Daoy (cell line): ENCODE measurements around the gene SLC1A7. TPM values are rescaled to one million over a fixed set of nuclear protein-coding genes. Genes with fewer than 3 reads are reported as not detected.

Experiments used
- DNase-seq: peaks from one replicate; pipeline ENCODE4 v3.0.0-alpha.2; 2015; ENCODE audit warnings: low read depth
- total RNA-seq: library from RNA; depleted of rRNA; stranded (reverse); fragments of >200 nt; shearing (Covaris generic); gene quantifications from 2 replicates; pipeline ENCODE4 v1.2.3, GENCODE V29; 2014

The SLC1A7 gene
- total RNA-seq, 1 experiment from 2014 or later = not detected

DNA sequence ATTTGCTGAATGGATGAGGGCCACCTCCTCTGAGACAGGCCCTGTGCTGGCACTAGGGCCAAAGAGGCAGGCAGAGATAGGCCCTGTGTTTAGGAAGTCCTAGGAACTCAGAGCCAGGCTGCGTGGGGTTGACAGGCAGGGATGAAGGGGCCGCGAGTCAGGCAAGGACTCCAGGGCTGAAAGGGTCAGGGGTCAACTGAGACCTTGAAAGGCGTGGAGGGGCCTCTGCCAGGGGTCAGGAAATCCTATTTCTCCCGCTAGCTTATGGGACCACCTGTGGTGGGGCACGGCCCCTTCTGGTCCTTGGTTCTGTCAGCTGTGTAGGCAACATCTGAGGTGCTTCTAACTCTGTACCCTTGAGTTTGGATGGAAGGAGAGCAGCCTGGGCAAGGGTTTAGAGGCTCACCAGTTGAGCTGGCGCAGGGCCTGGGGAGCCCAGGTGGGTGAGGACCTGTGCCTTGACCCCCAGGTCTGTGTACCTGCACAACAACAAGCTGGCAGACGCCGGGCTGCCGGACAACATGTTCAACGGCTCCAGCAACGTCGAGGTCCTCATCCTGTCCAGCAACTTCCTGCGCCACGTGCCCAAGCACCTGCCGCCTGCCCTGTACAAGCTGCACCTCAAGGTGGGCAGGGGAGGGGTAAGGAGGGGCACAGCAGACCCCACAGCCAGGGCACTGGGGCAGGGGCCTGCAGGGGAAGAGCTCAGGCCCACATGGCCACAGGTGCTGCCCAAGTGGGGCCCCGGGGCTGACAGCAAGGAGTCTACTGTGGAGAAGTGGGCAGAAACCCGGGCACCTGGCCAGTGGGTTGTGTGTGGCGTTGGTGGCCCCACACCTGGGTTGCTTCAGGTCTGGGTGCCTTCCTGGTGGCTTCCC is 65.5 kb downstream of the SLC1A7 start:
- no peak for DNase-seq

DNA sequence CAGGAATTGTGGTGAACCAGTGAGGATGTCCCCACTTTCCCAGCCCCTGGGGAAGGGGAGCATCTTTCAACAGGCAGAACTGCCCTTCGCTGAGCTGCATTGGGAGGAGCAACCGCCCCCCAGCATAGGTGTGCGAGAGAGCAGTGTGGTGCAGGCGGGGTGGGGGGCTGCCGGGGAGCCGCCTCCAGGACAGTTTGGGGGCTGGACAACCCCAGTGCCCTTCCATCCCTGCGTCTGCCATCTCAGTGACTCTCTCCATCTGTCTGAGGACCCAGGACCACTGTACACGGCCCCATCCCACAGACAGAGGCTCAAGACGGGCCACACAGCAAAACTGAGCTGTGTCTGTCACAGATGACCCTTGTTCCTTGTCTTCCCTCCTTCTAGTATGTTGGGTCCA is 66.3 kb downstream of the SLC1A7 start:
- no peak for DNase-seq

- DNase-seq = no peak
Observed at GRCh38 chr1:53075761-53076163, 66.7 kb downstream of the SLC1A7 start.

DNA sequence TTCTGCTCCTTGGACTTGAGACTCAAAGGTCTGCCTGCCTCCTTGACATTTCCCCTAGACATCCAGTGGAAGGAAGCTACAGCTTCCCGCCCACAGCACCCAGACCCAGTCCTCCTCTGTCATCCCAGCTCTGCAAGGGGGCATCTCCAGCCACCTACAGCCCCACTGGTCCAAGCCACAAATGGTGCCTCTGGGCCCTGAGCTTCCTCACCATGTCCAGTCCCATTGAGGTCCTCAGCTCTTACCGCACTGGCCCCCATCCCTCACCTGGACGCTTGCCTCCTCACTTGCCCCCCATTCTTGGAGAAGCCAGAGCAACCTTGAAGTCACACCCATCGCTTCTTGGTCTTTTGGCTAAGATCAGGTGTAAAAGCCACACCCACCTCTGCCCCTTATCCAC is 67.2 kb downstream of the SLC1A7 start:
- DNase-seq = no peak

DNA sequence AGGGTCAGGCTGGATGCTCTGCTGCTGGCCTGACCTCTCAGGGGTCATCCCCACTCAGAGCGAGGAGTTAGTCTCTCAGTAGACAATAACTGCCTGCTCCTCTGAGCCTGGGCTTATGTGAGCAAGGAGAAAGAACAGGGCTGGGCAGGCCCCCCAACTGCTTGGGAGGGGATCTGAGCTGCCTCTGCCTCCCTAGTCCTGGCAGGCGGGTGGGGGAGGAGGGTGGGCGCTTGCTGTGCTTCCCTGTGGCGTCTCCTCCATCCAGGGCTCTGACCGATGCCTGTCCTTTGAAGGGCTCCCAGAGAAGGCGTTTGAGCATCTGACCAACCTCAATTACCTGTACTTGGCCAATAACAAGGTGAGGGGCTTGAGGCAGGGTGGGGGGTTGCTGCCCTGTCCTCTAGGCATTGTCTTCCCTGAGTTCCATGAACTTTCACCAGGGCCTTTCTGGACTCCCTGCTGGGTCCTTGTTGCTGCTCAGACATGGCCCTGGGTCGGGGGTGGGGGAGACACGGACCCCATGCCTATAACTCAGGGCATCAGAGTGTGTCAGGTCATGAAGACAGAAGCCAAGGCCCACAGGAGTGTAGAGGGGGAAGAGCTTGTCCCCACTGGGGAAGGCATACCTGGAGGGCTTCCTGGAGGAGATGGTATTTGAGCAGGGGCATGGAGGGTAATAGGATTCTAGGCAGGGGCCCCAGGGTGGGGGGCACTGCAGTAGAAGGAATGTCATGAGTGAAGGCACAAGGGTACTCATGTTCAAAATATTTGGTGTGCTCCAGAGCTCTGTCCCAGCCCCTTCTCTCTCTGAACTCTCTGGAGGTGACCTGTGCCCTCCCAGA is 67.9 kb downstream of the SLC1A7 start:
- DNase-seq = no peak

DNA sequence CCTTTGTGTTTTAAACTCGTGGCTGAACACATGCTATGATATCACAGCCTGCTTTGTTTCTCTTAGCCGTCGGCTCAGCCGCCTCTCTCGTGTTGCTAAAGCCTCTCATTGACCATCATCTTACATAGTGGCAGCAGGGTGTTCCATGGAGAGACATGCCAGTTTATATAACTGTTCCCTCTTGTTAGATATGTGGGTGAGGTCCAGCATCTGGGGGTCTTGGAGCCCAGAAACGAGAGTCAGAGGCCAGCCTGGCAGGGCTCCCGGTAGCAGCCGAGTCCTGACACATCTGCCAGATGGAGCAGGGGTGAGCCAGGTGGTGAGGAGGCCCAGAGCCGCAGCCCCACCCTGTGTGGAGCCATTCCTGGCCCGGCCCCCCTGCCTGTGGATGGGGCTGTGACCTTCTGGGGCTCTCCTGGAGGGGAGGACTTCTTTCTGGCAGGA is 68.5 kb downstream of the SLC1A7 start:
- DNase-seq = no peak

DNA sequence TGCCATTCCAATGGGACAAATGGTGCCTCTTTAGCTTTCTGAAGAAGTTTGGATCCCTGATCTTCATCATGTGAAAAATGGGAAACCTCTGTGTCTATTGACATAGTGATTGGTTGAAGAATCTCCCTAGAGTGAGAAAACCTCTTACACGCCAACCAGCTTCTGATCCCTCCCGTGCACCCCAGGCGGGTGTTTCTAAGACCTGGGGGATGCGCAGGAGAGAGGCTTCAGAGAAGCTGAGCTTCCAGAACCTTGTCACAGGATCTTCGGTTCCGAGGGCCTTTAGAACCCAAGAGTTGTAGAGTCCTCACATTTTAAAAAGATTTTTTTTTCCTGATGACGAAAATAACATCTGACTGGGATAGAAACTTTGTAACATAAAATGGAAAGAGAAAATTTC is 69.2 kb downstream of the SLC1A7 start:
- DNase-seq = no peak

DNA sequence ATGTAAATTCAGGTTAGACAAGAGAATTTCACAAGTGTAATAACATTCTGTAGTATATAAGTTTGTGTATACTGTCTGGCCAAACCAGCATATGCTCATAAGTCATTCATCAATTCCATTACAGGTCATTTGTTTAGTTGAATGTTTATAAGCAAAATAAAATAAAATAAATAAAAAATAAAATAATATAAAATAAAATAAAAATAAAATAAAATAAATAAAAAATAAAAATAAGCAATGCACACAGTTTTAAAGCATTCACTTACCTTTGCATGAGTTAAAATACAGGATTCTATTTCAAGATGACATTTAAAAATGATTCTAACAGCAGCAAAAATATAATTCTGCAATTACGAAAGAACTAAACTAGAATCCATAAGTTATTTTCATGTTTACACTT is 70.5 kb downstream of the SLC1A7 start:
- no peak for DNase-seq

DNA sequence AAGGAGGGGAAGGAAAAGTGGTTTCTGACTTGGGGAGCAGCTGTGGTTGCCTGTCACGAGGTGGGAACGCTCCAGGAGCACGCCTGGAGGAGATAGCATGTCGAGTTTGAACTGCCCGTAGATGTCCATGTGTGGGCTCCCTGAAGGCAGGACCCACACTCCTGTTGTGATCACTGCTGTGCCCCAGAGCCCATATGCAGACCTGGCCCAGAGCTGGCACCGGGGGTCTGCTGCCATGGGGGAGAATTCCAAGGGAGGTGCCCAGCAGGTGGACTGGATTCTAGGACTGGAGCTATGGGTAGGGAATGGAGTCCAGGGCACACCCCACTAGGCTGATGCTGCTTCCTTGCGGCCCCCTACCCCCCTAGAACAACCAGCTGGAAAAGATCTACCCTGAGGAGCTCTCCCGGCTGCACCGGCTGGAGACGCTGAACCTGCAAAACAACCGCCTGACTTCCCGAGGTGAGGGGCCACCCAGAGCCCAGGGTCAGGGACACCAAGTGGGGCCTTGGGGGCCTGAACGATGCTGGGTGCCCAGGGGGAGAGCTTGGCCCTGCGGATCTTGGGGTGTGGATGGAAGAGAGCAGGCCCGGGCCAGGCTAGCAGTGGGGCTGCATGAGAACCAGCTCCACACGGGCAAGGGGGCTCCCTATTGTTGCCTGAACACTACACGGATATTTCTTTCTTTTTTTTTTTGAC is 71.1 kb downstream of the SLC1A7 start:
- DNase-seq = no peak

DNA sequence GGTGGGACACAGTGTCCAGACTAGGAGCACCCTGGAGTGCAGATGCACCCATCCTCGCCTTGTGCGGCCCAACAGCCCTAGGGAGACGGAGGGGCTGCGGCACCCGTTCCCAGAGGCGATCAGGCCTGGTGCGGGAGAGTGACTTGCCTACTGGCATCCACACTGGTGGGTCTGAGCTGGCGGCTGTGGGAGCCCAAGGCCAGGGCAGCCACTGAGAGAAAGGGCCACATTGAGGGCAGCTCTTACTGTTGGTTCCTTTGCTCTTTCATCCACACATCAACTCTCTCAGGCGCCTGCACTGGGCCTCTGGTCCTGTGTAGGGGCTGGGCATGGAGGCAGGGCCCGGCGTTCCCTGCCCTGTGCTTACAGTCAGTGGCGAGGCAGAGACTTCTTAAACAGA is 71.8 kb downstream of the SLC1A7 start:
- no peak for DNase-seq

- no peak for DNase-seq
Observed at GRCh38 chr1:53069663-53070327, 72.6 kb downstream of the SLC1A7 start.

DNA sequence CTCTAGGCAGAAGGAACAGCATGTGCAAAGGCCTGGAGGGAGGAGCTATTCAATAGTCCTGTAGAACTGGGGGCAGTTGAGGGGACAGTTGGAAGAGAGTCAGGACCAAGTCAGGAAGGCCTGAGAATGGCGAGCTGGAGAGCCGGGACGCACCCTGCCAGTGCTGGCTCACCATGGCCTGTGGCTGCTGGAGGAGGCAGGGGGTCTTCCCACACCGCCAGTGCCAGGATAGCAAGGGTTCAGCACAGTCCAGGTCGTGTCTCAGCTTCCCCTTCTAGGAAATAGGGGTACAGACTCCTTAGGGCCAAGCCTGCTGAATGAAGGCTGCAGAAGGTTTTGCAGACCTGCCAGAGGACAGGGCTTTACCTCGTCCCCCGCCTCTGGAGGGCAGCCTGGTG is 73.2 kb downstream of the SLC1A7 start:
- no peak for DNase-seq

GRCh38 chr1:53068314-53069099 is 73.9 kb downstream of the SLC1A7 start:
- DNase-seq = no peak

DNA sequence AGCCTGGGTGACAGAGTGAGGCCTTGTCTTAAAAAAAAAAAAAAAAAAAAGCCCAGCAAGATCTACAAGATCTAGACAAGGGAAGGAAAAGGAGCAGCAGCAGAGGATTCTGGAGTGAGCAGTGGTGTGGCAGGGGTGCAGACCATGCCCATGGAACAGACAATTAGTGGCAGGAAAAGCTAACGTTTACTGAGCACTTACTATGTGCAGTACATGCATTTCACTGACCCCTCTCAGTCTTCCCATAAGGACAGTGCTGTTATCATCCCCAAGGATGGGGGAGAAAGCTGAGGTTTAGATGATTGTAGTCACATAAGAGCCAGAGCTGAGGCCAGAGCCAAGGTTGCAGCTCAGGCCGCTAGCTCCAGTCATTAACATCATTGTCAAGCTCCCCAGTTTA is 74.6 kb downstream of the SLC1A7 start:
- DNase-seq = no peak

GRCh38 chr1:53066891-53067738 is 75.3 kb downstream of the SLC1A7 start:
- DNase-seq = no peak

GRCh38 chr1:53066488-53066887 is 76.0 kb downstream of the SLC1A7 start:
- DNase-seq = no peak

DNA sequence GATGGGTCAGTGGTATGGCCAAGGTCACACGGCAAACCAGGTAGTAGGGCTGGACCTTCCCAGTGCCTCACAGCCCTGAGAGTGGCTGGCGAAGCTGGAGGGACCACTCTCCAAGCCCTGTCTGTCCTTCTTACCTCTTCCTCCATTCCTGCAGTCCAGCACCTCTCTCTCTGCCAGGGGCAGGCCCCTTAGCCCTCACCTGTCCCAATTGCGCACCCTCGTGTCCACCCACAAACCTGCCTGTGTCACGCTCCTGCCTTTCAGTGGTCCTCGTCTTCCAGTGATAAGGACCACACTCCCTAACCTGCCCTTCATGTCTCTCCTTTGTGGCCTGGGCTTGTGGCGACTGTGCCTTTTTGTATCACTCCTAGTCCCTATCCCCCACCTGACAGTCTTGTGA is 77.0 kb downstream of the SLC1A7 start:
- no peak for DNase-seq

GRCh38 chr1:53063744-53064515 is 78.5 kb downstream of the SLC1A7 start:
- no peak for DNase-seq
